Lower leg skin (tissue), 4 donors: ENCODE results near the gene TMC3. TPM values are rescaled to one million over a fixed set of nuclear protein-coding genes. Genes with fewer than 3 reads are reported as not detected.

Source experiments
- DNase-seq, 2 donors: peaks; one replicate each; pipeline ENCODE4 v3.0.0-alpha.2; 2019; ENCODE audit warnings: low spot score in 2 of 2
- H3K4me3 ChIP-seq: fragments of 200-600 bp; sonication (generic); 2 replicates; pipeline ENCODE4 v1.5.1; 2017; ENCODE audit warnings: mild to moderate bottlenecking, low read depth; ENCODE audit not compliant: poor library complexity, severe bottlenecking
- CTCF ChIP-seq, 3 donors: fragments of 450-650 bp; IDR thresholded peaks; one replicate each; pipeline ENCODE4 v1.5.1; 2016; ENCODE audit warnings: antibody characterized with exemption in 3 of 3, mild to moderate bottlenecking in 3 of 3, moderate library complexity in 2 of 3
- POLR2A ChIP-seq, 2 donors: fragments of 450-650 bp; IDR thresholded peaks; one replicate each; pipeline ENCODE4 v1.6.1; 2016 to 2017; ENCODE audit warnings: antibody characterized with exemption in 2 of 2, mild to moderate bottlenecking in 1 of 2, moderate library complexity in 1 of 2
- WGBS, 2 donors: methylation state at CpG; one replicate each; pipeline ENCODE4 v1.1.5; 2018; 5-methylcytosine and 5-hydroxymethylcytosine counted together
- intact Hi-C: fragments of 100-400 bp; cut with DNase I; formaldehyde crosslinking; loops from one replicate; pipeline ENCODE4 v1.15.0; 2023; ENCODE audit warnings: low total_unique reads
- total RNA-seq, 4 donors: library from RNA; depleted of rRNA; stranded (reverse); fragments of >200 nt; gene quantifications; one replicate each; pipeline ENCODE4 v1.1.0, GENCODE V29; 2016

The TMC3 gene
- total RNA-seq, 4 donors from 2014 or later = 0.05 to 0.10 TPM; not detected in 2

- intact Hi-C loops = no loop called here
- H3K4me3 ChIP-seq = no peak overlapping the region
- WGBS, 2 donors = 95 to 96% methylated on average over 7 of the region's 7 CpGs
- no peak for TF ChIP-seq CTCF (IDR thresholded peaks at IDR 0.05)
- TF ChIP-seq POLR2A (IDR thresholded peaks at IDR 0.05) = no peak
- no peak for DNase-seq
Measured at GRCh38 chr15:81361891-81362290, 12.1 kb downstream of the TMC3 start.

- intact Hi-C loops = no loop called here
- TF ChIP-seq POLR2A (IDR thresholded peaks at IDR 0.05) = no peak
- no peak for TF ChIP-seq CTCF (IDR thresholded peaks at IDR 0.05)
- 89% methylated on average over 5 of the region's 5 CpGs for WGBS, 2 donors
- no peak overlapping the region for H3K4me3 ChIP-seq
- no peak for DNase-seq
Measured at GRCh38 chr15:81360491-81360890, 13.5 kb downstream of the TMC3 start.

- 93 to 95% methylated on average over 6 of the region's 6 CpGs for WGBS, 2 donors
- intact Hi-C loops = no loop called here
- no peak overlapping the region for H3K4me3 ChIP-seq
- TF ChIP-seq POLR2A (IDR thresholded peaks at IDR 0.05) = no peak
- TF ChIP-seq CTCF (IDR thresholded peaks at IDR 0.05) = no peak
- DNase-seq = no peak
Measured at GRCh38 chr15:81358248-81358647, 15.8 kb downstream of the TMC3 start.

- 80 to 86% methylated on average over 6 of the region's 6 CpGs for WGBS, 2 donors
- TF ChIP-seq CTCF (IDR thresholded peaks at IDR 0.05) (no peak), POLR2A (IDR thresholded peaks at IDR 0.05) (no peak)
- H3K4me3 ChIP-seq = no peak overlapping the region
- no peak for DNase-seq
- intact Hi-C loops = no loop called here
Measured at GRCh38 chr15:81357180-81357686, 16.8 kb downstream of the TMC3 start.

GRCh38 chr15:81356252-81356651 is 17.8 kb downstream of the TMC3 start:
- TF ChIP-seq CTCF (IDR thresholded peaks at IDR 0.05) (no peak), POLR2A (IDR thresholded peaks at IDR 0.05) (no peak)
- WGBS, 2 donors = 87 to 94% methylated on average over 5 of the region's 5 CpGs
- intact Hi-C loops = no loop called here
- H3K4me3 ChIP-seq = no peak overlapping the region
- DNase-seq = no peak

- no peak for DNase-seq
- intact Hi-C loops = no loop called here
- no peak overlapping the region for H3K4me3 ChIP-seq
- TF ChIP-seq POLR2A (IDR thresholded peaks at IDR 0.05) (no peak), CTCF (IDR thresholded peaks at IDR 0.05) (no peak)
- WGBS, 2 donors = 68 to 78% methylated on average over 5 of the region's 5 CpGs
Measured at GRCh38 chr15:81351651-81352050, 22.4 kb downstream of the TMC3 start.
